Measurements from ENCODE around the gene IL1F10.

DNA sequence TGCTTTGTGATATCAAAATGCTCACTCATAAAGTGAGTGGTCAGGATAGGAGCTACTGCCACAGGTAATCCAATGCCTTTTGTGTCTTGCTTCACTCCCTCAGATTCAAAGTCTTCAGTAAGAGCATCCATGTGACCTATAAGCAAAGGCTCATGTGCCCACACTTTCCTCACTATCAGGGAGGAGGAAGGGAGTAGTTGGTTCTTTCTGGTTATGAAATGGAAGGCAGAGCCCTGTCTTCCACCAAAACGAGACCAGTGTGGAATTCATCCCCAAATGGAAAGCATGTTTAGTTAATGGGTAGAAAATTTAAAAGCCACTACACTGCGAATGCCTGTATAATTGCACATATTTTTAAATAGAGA, 25.8 kb downstream of the IL1F10 start:
- TF ChIP-seq, protein P1, sequence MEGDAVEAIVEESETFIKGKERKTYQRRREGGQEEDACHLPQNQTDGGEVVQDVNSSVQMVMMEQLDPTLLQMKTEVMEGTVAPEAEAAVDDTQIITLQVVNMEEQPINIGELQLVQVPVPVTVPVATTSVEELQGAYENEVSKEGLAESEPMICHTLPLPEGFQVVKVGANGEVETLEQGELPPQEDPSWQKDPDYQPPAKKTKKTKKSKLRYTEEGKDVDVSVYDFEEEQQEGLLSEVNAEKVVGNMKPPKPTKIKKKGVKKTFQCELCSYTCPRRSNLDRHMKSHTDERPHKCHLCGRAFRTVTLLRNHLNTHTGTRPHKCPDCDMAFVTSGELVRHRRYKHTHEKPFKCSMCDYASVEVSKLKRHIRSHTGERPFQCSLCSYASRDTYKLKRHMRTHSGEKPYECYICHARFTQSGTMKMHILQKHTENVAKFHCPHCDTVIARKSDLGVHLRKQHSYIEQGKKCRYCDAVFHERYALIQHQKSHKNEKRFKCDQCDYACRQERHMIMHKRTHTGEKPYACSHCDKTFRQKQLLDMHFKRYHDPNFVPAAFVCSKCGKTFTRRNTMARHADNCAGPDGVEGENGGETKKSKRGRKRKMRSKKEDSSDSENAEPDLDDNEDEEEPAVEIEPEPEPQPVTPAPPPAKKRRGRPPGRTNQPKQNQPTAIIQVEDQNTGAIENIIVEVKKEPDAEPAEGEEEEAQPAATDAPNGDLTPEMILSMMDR (IDR thresholded peaks at IDR 0.05; ENCODE audit: insufficient read depth, low read depth, low read length) = no peak
- TF ChIP-seq EZH2 (IDR thresholded peaks at IDR 0.05; ENCODE audit: insufficient read depth, low read length) = no peak
